Liver (tissue), 9 donors: Measurements from ENCODE around the gene PSMA5. TPM values are rescaled to one million over a fixed set of nuclear protein-coding genes. Genes with fewer than 3 reads are reported as not detected.

Source experiments
- DNase-seq: peaks from one replicate; pipeline ENCODE4 v3.0.0-alpha.2; 2017; ENCODE audit warnings: low spot score
- H3K27ac ChIP-seq, 2 donors: one replicate each; pipeline ENCODE4 v1.7.0; 2013; ENCODE audit warnings: inconsistent platforms in 2 of 2, low read length in 2 of 2, control low read depth in 1 of 2, low read depth in 1 of 2, mild to moderate bottlenecking in 1 of 2
- H3K27me3 ChIP-seq, 4 donors: one replicate each; pipeline versions ENCODE4 v1.6.1 to v1.7.0; 2013; ENCODE audit warnings: low read length in 3 of 4, inconsistent platforms in 1 of 4, mild to moderate bottlenecking in 1 of 4, moderate library complexity in 1 of 4; ENCODE audit not compliant: control insufficient read depth in 4 of 4, insufficient read depth in 4 of 4
- H3K36me3 ChIP-seq, 4 donors: one replicate each; pipeline versions ENCODE4 v1.6.1 to v1.7.0; 2013; ENCODE audit warnings: low read length in 3 of 4, mild to moderate bottlenecking in 3 of 4, low read depth in 1 of 4, moderate library complexity in 1 of 4; ENCODE audit not compliant: control insufficient read depth in 4 of 4, insufficient read depth in 3 of 4
- H3K4me1 ChIP-seq, 4 donors: one replicate each; pipeline versions ENCODE4 v1.6.1 to v1.7.0; 2013; ENCODE audit warnings: low read length in 3 of 4, mild to moderate bottlenecking in 3 of 4, moderate library complexity in 1 of 4; ENCODE audit not compliant: control insufficient read depth in 4 of 4, insufficient read depth in 4 of 4
- H3K4me3 ChIP-seq, 3 donors: one replicate each; pipeline versions ENCODE4 v1.6.1 to v1.7.0; 2013; ENCODE audit warnings: low read length in 3 of 3, control low read depth in 1 of 3, low read depth in 1 of 3, mild to moderate bottlenecking in 1 of 3
- H3K9ac ChIP-seq, 2 donors: one replicate each; pipeline ENCODE4 v1.7.0; 2013; ENCODE audit warnings: low read length in 2 of 2, mild to moderate bottlenecking in 2 of 2, moderate library complexity in 2 of 2, control low read depth in 1 of 2, low read depth in 1 of 2
- H3K9me3 ChIP-seq, 4 donors: one replicate each; pipeline versions ENCODE4 v1.6.1 to v1.7.0; 2013; ENCODE audit warnings: low read length in 3 of 4; ENCODE audit not compliant: control insufficient read depth in 4 of 4
- EGR1 ChIP-seq, 2 donors: IDR thresholded peaks; 2 replicates each; pipeline ENCODE4 v1.6.1; 2016 to 2018; ENCODE audit warnings: antibody characterized with exemption in 2 of 2, low read depth in 2 of 2
- FOXA1 ChIP-seq: IDR thresholded peaks from 2 replicates; pipeline ENCODE4 v1.6.1; 2016; ENCODE audit warnings: antibody characterized with exemption
- FOXA2 ChIP-seq: IDR thresholded peaks from 2 replicates; pipeline ENCODE4 v1.6.1; 2016; ENCODE audit warnings: antibody characterized with exemption
- GABPA ChIP-seq, 2 donors: IDR thresholded peaks in 1 of 2; conservative IDR thresholded peaks in 1 of 2; 2 replicates each; pipeline ENCODE4 v1.6.1; 2016; ENCODE audit warnings: antibody characterized with exemption in 2 of 2, mild to moderate bottlenecking in 1 of 2, moderate library complexity in 1 of 2
- HNF4A ChIP-seq, 2 donors: conservative IDR thresholded peaks; 2 replicates each; pipeline ENCODE4 v1.6.1; 2016; ENCODE audit warnings: antibody characterized with exemption in 2 of 2, mild to moderate bottlenecking in 2 of 2
- HNF4G ChIP-seq: IDR thresholded peaks from 2 replicates; pipeline ENCODE4 v1.6.1; 2016; ENCODE audit warnings: antibody characterized with exemption
- JUND ChIP-seq, 2 donors: IDR thresholded peaks; 2 replicates each; pipeline ENCODE4 v1.6.1; 2016; ENCODE audit warnings: antibody characterized with exemption in 2 of 2
- NR2F2 ChIP-seq: IDR thresholded peaks from 2 replicates; pipeline ENCODE4 v1.6.1; 2016; ENCODE audit warnings: antibody characterized with exemption
- RAD21 ChIP-seq, 2 donors: IDR thresholded peaks; 2 replicates each; pipeline ENCODE4 v1.6.1; 2016; ENCODE audit warnings: antibody characterized with exemption in 2 of 2, mild to moderate bottlenecking in 2 of 2
- RXRA ChIP-seq, 2 donors: IDR thresholded peaks; 2 replicates each; pipeline ENCODE4 v1.6.1; 2017 to 2018; ENCODE audit warnings: antibody characterized with exemption in 2 of 2, mild to moderate bottlenecking in 1 of 2
- SP1 ChIP-seq: IDR thresholded peaks from 2 replicates; pipeline ENCODE4 v1.6.1; 2018; ENCODE audit warnings: antibody characterized with exemption, mild to moderate bottlenecking
- TAF1 ChIP-seq: conservative IDR thresholded peaks from 2 replicates; pipeline ENCODE4 v1.6.1; 2016; ENCODE audit warnings: antibody characterized with exemption, mild to moderate bottlenecking
- YY1 ChIP-seq: IDR thresholded peaks from 2 replicates; pipeline ENCODE4 v1.6.1; 2016; ENCODE audit warnings: antibody characterized with exemption, mild to moderate bottlenecking
- WGBS: extraction: QIAGEN DNeasy Blood & Tissue Kit; methylation state at CpG from one replicate; pipeline ENCODE4 v1.1.7; 2013; 5-methylcytosine and 5-hydroxymethylcytosine counted together
- polyA plus RNA-seq, 2 donors: library from polyadenylated mRNA; stranded (reverse) in 1 of 2; unstranded in 1 of 2; fragments of 200-250 nt in 1 of 2; fragments of >200 nt in 1 of 2; fragmentation: Nextera tagmentation in 1 of 2; extraction: Ambion mirVana in 1 of 2; gene quantifications; one replicate each; pipeline versions ENCODE4 v1.2.1 to v1.2.3, GENCODE V29; 2013 to 2015
- total RNA-seq, 2 donors: library from RNA; depleted of rRNA; stranded (reverse); fragments of >200 nt; gene quantifications; one replicate each; pipeline ENCODE4 v1.2.3, GENCODE V29; 2014
- TF ChIP-seq, protein P1 (sequence below): IDR thresholded peaks from 2 replicates; pipeline ENCODE4 v1.6.1; 2016; ENCODE audit warnings: antibody characterized with exemption
- TF ChIP-seq, protein P2 (sequence below): fragments of 150-350 bp; IDR thresholded peaks from 2 replicates; pipeline ENCODE4 v1.5.1; 2017; ENCODE audit warnings: improper control_type of control experiment, low read depth, low read length; ENCODE audit not compliant: missing input control
- TF ChIP-seq, protein P3 (sequence below): IDR thresholded peaks from 2 replicates; pipeline ENCODE4 v1.6.1; 2016; ENCODE audit warnings: antibody characterized with exemption
- TF ChIP-seq, protein P4 (sequence below): IDR thresholded peaks from 2 replicates; pipeline ENCODE4 v1.6.1; 2016; ENCODE audit warnings: antibody characterized with exemption, mild to moderate bottlenecking
- TF ChIP-seq, protein P5 (sequence below): IDR thresholded peaks from 2 replicates; pipeline ENCODE4 v1.6.1; 2016; ENCODE audit warnings: antibody characterized with exemption
- donor health status: healthy.
- donor health status: healthy.
- donor health status: healthy.
- donor health status: healthy.
- donor health status: healthy.

Gene PSMA5
- total and polyA plus RNA-seq, 4 donors = 26.3 to 88.6 (median 67.9) TPM

DNA sequence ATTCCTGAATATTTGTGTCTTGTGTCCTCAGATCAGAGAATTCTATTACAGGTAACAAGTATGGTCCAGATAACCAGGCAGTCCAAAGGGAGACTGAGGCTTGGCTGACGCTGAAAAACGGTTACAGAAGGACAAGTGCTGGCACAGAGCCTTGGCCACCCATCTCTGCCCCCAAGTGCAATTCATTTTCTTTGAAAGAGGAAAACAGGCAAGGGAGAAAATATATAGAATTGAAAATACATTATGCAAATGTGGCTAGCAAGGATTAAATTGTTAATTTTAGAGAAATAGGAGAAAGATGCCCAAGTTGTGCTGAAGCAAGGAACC is 29.8 kb downstream of the PSMA5 start:
- WGBS = 65% methylated on average over 2 of the region's 2 CpGs
- Histone ChIP-seq H3K9ac (no peak overlapping the region), H3K27ac (no peak overlapping the region), H3K36me3 (peaks cover 0 to 9% (median 6%) of the 10 kb centered on the region in 4 donors), H3K4me1 (peaks cover 5 to 23% (median 13%) of the 10 kb centered on the region in 4 donors), H3K9me3 (no peaks in the 10 kb centered on the region), H3K4me3 (no peak overlapping the region), H3K27me3 (no peaks in the 10 kb centered on the region)
- no peak for DNase-seq
- TF ChIP-seq JUND (IDR thresholded peaks at IDR 0.05) = no peak
- TF ChIP-seq RAD21 (IDR thresholded peaks at IDR 0.05) = no peak
- TF ChIP-seq, protein P1, sequence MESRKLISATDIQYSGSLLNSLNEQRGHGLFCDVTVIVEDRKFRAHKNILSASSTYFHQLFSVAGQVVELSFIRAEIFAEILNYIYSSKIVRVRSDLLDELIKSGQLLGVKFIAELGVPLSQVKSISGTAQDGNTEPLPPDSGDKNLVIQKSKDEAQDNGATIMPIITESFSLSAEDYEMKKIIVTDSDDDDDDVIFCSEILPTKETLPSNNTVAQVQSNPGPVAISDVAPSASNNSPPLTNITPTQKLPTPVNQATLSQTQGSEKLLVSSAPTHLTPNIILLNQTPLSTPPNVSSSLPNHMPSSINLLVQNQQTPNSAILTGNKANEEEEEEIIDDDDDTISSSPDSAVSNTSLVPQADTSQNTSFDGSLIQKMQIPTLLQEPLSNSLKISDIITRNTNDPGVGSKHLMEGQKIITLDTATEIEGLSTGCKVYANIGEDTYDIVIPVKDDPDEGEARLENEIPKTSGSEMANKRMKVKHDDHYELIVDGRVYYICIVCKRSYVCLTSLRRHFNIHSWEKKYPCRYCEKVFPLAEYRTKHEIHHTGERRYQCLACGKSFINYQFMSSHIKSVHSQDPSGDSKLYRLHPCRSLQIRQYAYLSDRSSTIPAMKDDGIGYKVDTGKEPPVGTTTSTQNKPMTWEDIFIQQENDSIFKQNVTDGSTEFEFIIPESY = no peak
- TF ChIP-seq FOXA2 = no peak
- no peak for TF ChIP-seq TAF1
- no peak for TF ChIP-seq FOXA1
- no peak for TF ChIP-seq SP1
- TF ChIP-seq, protein P2, sequence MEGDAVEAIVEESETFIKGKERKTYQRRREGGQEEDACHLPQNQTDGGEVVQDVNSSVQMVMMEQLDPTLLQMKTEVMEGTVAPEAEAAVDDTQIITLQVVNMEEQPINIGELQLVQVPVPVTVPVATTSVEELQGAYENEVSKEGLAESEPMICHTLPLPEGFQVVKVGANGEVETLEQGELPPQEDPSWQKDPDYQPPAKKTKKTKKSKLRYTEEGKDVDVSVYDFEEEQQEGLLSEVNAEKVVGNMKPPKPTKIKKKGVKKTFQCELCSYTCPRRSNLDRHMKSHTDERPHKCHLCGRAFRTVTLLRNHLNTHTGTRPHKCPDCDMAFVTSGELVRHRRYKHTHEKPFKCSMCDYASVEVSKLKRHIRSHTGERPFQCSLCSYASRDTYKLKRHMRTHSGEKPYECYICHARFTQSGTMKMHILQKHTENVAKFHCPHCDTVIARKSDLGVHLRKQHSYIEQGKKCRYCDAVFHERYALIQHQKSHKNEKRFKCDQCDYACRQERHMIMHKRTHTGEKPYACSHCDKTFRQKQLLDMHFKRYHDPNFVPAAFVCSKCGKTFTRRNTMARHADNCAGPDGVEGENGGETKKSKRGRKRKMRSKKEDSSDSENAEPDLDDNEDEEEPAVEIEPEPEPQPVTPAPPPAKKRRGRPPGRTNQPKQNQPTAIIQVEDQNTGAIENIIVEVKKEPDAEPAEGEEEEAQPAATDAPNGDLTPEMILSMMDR = no peak
- TF ChIP-seq HNF4G = no peak
- TF ChIP-seq, protein P3, sequence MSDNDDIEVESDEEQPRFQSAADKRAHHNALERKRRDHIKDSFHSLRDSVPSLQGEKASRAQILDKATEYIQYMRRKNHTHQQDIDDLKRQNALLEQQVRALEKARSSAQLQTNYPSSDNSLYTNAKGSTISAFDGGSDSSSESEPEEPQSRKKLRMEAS = no peak
- no peak for TF ChIP-seq HNF4A (conservative IDR thresholded peaks at IDR 0.05)
- no peak for TF ChIP-seq RXRA (IDR thresholded peaks at IDR 0.05)
- TF ChIP-seq NR2F2 = no peak
- no peak for TF ChIP-seq YY1
- TF ChIP-seq GABPA (IDR thresholded peaks at IDR 0.05 in 1 of 2, conservative IDR thresholded peaks at IDR 0.05 in 1 of 2) = no peak

DNA sequence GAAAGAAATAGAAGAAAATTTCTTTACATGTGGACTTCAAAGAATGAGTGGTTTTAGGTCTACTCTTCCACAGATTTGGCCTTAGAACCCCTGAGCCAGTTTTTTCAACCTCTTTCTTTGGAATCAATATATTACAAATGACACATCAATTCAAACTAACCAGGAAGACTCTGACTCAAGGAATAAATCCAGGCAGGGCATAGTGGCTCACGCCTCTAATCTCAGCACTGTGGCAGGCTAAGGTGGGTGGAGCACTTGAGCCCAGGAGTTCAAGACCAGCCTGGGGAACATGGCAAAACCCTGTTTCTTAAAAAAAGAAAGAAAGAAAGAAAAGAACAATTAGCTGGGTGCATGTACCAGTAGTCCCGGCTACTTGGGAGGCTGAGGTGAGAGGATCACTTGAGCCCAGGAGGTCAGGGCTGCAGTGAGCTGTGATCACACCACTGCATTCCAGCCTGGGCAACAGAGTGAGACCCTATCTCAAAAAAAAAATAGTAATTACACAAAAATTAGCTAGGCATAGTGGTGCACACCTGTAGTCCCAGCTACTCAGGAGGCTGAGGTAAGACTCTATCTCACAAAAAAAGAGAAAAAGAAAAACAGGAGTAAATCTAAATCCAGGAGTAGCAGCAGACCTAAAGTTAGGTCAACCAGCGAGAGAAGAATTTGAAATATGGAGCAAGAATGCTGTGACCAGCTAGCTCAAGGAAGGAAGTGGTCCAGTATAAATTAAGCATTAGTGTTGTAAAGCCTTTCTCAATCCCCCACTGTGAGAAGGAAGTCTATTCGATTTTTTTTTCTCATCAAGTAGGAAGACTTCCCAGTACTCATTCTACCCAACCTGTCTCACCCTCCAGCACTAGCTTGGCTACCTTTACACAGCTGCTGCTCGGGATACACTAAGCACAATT is 30.4 kb downstream of the PSMA5 start:
- H3K27ac ChIP-seq = no peak overlapping the region
- no peak overlapping the region for H3K9ac ChIP-seq
- 74% methylated on average over 5 of the region's 5 CpGs for WGBS
- peaks cover 0 to 3% (median 1%) of the 10 kb centered on the region in 4 donors for H3K36me3 ChIP-seq
- H3K9me3 ChIP-seq = no peaks in the 10 kb centered on the region
- H3K4me1 ChIP-seq = peaks cover 5 to 23% (median 13%) of the 10 kb centered on the region in 4 donors
- H3K4me3 ChIP-seq = no peak overlapping the region
- no peak for DNase-seq
- no peaks in the 10 kb centered on the region for H3K27me3 ChIP-seq
- TF ChIP-seq NR2F2 = no peak
- TF ChIP-seq, protein P4, sequence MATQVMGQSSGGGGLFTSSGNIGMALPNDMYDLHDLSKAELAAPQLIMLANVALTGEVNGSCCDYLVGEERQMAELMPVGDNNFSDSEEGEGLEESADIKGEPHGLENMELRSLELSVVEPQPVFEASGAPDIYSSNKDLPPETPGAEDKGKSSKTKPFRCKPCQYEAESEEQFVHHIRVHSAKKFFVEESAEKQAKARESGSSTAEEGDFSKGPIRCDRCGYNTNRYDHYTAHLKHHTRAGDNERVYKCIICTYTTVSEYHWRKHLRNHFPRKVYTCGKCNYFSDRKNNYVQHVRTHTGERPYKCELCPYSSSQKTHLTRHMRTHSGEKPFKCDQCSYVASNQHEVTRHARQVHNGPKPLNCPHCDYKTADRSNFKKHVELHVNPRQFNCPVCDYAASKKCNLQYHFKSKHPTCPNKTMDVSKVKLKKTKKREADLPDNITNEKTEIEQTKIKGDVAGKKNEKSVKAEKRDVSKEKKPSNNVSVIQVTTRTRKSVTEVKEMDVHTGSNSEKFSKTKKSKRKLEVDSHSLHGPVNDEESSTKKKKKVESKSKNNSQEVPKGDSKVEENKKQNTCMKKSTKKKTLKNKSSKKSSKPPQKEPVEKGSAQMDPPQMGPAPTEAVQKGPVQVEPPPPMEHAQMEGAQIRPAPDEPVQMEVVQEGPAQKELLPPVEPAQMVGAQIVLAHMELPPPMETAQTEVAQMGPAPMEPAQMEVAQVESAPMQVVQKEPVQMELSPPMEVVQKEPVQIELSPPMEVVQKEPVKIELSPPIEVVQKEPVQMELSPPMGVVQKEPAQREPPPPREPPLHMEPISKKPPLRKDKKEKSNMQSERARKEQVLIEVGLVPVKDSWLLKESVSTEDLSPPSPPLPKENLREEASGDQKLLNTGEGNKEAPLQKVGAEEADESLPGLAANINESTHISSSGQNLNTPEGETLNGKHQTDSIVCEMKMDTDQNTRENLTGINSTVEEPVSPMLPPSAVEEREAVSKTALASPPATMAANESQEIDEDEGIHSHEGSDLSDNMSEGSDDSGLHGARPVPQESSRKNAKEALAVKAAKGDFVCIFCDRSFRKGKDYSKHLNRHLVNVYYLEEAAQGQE = no peak
- no peak for TF ChIP-seq SP1
- no peak for TF ChIP-seq GABPA (IDR thresholded peaks at IDR 0.05 in 1 of 2, conservative IDR thresholded peaks at IDR 0.05 in 1 of 2)
- TF ChIP-seq RXRA (IDR thresholded peaks at IDR 0.05) = no peak
- TF ChIP-seq, protein P1 = no peak
- TF ChIP-seq EGR1 (IDR thresholded peaks at IDR 0.05; ENCODE audit: low read depth in 2 of 2) = no peak
- TF ChIP-seq FOXA2 = no peak
- TF ChIP-seq JUND (IDR thresholded peaks at IDR 0.05) = no peak
- TF ChIP-seq, protein P5, sequence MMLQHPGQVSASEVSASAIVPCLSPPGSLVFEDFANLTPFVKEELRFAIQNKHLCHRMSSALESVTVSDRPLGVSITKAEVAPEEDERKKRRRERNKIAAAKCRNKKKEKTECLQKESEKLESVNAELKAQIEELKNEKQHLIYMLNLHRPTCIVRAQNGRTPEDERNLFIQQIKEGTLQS = no peak
- no peak for TF ChIP-seq TAF1
- TF ChIP-seq YY1 = no peak
- no peak for TF ChIP-seq FOXA1
- no peak for TF ChIP-seq HNF4A (conservative IDR thresholded peaks at IDR 0.05)
- no peak for TF ChIP-seq HNF4G
- TF ChIP-seq, protein P3 = no peak
